ENCODE results near the gene CD300LD.
"Not testable (repeated sequence)": the region's sequence is repeated elsewhere in the genome, so short reads cannot be mapped to it uniquely, and the experiment has no call there.

Gene CD300LD

GRCh38 chr17:74592087-74592990, at the start of gene CD300LD:
CD300LD (minus strand) TSS chr17:74592283; CDS start chr17:74592202, 81 bp downstream.
- no peak for DNase-seq (ENCODE audit: low read depth in 2 of 3, low spot score in 2 of 3)

- DNase-seq (ENCODE audit: low read depth in 2 of 3, low spot score in 2 of 3), result no peak
These were observed 49.3 kb upstream of the CD300LD start for GRCh38 chr17:74641224-74641957.

DNA sequence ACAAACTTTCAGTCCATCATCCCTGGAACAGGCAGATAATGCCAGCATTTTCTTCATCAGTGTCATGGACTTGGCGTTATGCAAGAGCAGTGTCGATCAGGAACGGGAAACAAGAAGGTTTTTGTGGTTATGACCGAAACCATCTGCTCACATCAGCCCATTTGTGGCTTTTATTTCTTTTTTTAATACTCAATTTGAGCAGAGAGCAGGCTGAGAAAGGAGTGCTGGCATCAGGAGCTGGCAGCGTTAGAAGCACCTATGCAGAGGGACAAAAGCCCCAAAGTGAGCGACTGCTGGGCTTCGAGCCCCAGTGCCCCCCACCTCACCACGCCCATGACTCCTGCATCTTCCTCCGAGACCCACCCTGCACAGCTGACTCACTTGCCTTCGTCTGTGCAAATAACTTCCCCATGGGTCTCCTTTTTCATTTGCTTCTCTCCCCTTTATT, 47.6 kb upstream of the CD300LD start:
- no peak for DNase-seq (ENCODE audit: low read depth in 2 of 3, low spot score in 2 of 3)

DNA sequence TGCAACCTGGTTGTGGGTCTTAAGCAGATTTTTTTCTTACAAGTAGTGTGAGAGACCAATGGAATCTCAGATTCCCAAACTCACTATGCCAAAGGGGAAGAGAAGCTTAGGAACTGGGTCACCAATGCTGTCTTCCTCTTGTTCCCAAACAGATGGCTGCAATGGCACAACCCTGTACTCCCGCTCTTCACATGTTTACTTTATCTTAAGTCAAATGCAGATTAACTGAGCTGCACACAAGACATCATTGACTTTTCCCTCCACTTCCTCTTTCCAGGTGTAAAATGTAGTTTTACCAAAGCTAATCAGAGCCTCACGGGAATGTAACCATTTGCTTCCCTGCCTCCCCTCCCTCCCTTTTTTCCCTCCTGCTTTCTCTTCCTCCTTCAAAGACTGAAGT, 45.8 kb upstream of the CD300LD start:
- DNase-seq (ENCODE audit: low read depth in 2 of 3, low spot score in 2 of 3), result no peak

DNA sequence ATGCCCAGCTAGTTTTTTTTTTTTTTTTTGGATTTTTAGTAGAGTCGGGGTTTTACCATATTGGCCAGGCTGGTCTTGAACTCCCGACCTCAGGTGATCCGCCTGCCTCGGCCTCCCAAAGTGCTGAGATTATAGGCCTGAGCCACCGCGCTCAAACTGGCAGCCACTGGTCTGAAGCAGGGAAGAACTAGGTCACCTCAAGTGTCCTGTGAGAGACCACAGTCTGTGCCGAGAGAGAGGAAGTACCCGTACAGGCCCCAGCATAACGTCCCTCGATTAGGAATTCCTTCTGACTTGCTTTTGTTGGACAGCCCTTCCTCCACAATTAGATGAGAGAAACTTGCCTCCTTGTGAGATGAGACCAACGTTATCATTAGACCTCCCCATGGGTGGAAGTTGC, 45.2 kb upstream of the CD300LD start:
- DNase-seq (ENCODE audit: low read depth in 2 of 3, low spot score in 2 of 3), result no peak

- DNase-seq (ENCODE audit: low read depth in 2 of 3, low spot score in 2 of 3), result not testable (repeated sequence)
These were observed 44.5 kb upstream of the CD300LD start for GRCh38 chr17:74636541-74637085.

- no peak for DNase-seq (ENCODE audit: low read depth in 2 of 3, low spot score in 2 of 3)
These were observed 43.3 kb upstream of the CD300LD start for GRCh38 chr17:74635418-74635817.

DNA sequence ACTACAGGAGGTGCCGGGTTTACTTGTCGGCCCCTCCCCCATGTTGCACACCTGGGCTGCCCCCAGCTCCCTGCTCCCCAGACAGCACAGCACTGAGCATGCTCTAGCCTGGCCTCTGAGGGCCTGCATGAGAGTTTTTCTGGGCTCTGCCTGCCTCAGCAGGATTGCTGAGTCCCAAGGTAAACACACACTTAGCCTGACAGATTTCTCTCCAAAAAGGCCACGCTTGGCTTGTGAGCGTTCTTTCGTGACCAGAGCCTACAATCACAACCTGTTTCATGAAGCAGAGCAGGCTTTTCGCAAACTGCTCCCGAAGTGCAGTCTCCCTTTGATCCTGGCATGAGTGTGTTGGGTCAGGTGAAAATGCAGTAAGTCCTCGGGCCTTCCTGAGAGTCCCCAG, 41.2 kb upstream of the CD300LD start:
- DNase-seq (ENCODE audit: low read depth in 2 of 3, low spot score in 2 of 3), result no peak

DNA sequence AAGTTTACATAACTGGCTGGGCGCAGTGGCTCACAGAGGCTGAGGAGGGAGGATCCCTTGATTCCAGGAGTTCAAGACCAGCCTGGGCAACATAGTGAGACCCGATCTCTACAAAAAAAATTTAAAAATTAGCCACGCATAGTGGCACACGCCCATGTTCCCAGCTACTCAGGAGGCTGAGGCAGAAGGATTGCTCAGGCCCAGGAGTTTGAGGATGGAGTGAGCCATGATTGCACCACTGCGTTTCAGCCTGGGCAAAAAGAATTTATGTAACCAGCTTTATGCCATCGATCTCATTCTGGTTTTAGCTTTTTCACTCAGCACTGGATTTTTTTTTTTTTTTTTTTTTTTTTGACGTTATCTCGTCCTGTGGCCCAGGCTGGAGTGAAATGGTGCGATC, 40.5 kb upstream of the CD300LD start:
- DNase-seq (ENCODE audit: low read depth in 2 of 3, low spot score in 2 of 3), result no peak

GRCh38 chr17:74631468-74632450, 39.7 kb upstream of the CD300LD start:
- no peak for DNase-seq (ENCODE audit: low read depth in 2 of 3, low spot score in 2 of 3)

DNA sequence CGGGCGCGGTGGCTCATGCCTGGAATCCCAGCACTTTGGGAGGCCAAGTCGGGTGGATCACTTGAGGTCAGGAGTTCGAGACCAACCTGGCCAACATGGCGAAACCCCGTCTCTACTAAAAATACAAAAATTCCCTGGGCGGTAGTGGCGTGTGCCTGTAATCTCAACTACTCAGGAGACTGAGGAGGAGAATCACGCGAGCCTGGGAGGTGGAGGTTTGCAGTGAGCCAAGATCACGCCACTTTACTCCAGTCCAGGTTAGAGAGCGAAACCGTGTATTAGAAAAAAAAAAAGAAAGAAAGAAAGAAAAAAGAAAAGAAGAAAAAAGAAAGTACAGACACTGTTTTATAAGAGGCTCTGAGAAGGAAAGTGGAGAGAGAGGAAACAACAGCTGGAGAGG, 38.2 kb upstream of the CD300LD start:
- DNase-seq (ENCODE audit: low read depth in 2 of 3, low spot score in 2 of 3), result not testable (repeated sequence)

- no peak for DNase-seq (ENCODE audit: low read depth in 2 of 3, low spot score in 2 of 3)
These were observed 33.6 kb upstream of the CD300LD start for GRCh38 chr17:74625661-74626060.

- no peak for DNase-seq (ENCODE audit: low read depth in 2 of 3, low spot score in 2 of 3)
These were observed 32.0 kb upstream of the CD300LD start for GRCh38 chr17:74624131-74624530.

DNA sequence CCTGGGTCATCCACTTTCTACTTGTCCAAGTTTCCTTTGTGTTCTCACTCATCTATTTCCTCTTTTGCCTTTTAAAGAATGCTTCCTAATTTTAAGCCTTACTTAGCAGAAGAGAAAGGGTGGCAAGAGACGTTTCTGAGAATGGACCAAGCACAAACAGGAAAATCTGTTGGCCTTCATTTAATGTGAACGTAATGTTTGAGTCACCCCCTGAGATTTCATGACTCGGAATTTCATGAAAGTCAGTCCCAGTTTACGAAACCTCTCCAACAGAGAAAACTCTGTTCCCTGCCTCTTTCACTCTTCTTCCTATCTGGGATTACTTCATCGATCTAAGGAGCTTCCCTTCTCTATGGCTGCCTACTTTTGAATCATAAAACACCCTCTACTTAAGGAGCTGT, 31.6 kb upstream of the CD300LD start, which contains the start of gene CD300E:
CD300E (minus strand) TSS at position 46 of the 401 bp plus-strand sequence. CDS start 117 bp downstream, outside the sequence.
- DNase-seq (ENCODE audit: low read depth in 2 of 3, low spot score in 2 of 3), result no peak

DNA sequence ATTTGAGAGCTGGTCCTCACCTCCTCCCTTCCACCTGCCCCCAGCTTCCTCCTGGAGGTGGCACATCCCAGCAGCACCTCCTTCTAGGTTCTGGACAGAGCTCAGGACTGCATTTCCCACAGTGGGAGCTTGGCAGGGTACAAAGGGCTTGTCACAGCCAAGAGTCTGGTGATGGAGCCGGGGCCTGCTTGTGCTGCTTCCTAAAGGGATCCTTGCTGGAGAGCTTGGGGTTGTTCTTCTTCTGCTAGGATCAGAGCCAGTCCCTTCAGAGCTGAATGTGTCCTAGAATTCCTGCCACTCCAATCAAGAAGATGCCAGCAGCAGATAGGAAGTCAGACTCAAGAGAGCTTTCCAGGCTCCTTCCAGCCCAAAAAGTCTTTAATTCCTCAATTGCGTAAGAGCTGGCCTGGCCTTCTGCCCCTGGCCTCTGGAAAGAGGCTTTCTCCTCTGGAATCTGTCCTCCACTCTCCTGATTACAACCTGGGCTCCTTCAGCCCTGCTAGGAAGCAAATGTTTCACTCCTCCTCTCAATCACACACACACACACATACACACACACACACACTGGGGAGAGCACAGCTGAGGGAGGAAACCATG, 27.1 kb upstream of the CD300LD start:
- DNase-seq (ENCODE audit: low read depth in 2 of 3, low spot score in 2 of 3), result no peak

DNA sequence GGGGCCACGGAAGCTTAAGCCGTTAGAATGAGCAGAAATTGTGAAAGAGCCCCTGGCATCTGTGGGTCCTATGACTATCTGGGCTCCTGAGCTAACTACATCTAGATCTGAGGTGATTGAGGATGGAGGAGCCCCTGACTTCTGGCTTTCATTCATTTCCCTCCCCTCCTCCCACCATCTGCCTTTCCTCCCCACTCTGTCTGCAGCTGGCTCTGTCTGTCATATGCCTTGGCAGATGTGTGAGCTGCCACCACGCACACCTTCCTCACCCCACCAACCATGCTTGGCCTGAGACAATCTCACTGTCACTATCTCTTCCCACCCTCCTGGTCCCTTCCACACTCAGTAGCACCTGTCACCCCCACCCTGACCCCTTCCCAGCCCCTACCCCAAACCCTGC, 26.4 kb upstream of the CD300LD start:
- DNase-seq (ENCODE audit: low read depth in 2 of 3, low spot score in 2 of 3), result no peak

DNA sequence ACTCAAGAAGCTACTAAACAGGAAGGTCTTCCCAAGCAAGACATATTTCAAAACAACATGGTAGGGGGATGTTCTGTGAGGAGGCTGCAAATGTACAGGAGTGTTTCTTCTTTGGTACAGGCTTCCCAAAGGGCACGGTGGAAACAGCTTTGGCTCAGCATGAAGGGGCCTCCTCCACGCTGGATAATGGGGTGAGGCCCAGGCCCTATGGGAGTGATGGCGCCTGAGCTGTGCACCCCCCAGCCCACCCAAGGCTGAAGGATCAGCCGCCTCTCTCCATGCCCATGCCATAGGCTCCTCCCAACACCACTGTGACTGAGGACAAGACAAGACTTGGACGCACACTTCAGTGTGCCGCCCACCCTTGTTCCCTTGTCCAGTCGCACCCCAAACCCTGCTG, 24.6 kb upstream of the CD300LD start:
- no peak for DNase-seq (ENCODE audit: low read depth in 2 of 3, low spot score in 2 of 3)

DNA sequence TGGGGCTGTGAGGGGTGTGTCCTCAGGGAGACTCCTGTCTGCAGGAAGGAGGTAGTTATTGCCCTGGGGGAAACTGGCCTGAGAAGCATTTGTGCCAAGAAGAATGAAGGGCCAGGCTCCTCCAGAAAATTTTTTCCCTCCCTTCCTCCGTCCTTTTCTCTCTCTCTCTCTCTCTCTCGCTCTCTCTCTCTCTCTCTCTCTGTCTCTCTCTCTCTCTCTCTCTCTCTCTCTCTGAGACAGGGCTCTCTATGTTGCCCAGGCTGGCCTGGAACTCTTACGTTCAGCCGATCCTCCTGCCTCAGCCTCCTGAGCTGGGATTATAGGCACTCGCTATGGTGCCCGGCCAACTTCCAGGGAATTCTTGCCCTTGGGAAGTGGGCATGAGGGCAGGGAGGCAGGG, 20.0 kb upstream of the CD300LD start:
- DNase-seq (ENCODE audit: low read depth in 2 of 3, low spot score in 2 of 3), result no peak

DNA sequence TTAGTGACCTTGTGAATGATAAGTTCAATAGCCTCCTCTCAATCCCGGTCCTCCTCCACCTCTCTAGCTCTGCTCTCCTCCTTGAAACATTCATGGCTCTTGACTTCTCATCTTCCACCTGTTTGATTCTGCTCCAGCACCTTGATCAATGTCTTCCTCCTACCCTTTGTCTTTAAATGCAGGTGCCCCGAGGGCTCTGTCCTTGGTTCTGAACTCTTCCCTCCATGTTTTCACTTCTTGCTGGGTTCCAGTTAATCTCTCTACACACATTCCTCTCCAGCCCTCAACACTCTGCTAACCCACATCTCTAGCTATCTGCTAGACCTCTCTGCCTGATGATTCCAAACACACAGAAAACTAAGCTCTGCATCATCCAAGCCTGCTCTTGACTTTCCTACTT, 18.0 kb upstream of the CD300LD start:
- DNase-seq (ENCODE audit: low read depth in 2 of 3, low spot score in 2 of 3), result no peak

DNA sequence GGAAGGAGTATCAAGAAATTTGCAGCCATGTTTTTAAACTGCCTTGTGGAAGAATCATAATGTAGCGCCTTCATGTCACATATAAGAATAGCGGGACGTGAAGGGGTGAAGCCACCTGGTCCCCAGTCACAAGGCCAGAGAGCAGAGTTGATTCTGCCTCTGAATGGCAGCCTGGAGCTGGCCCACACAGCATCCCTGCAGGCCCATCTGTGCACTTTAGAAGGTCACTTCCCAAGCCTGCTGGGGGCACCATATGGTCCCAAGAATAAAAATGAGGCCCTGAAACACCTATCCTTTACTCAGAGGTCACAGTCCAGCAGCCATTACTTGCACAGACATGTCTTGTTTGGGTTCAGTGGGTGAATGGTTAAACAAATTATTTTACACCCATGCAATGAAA, 16.4 kb upstream of the CD300LD start:
- no peak for DNase-seq (ENCODE audit: low read depth in 2 of 3, low spot score in 2 of 3)

All from activated CD8-positive, alpha-beta memory T cell treated with anti-CD3 and anti-CD28 coated beads for 48 hours (primary cell).